Measurements from ENCODE around the gene STAT5B. TPM values are rescaled to one million over a fixed set of nuclear protein-coding genes. Genes with fewer than 3 reads are reported as not detected.
"Not testable (repeated sequence)": the region's sequence is repeated elsewhere in the genome, so short reads cannot be mapped to it uniquely, and the experiment has no call there.

STAT5B gene
- polyA plus RNA-seq, 3 donors: 37.5 to 39.2 (median 37.6) TPM

GRCh38 chr17:42271006-42271778 lies 5.0 kb downstream of the STAT5B start:
- DNase-seq (ENCODE audit: low read depth in 3 of 3, low spot score in 2 of 3): no peak

- no peak for DNase-seq (ENCODE audit: low read depth in 3 of 3, low spot score in 2 of 3)
Observed at GRCh38 chr17:42270596-42270995, 5.6 kb downstream of the STAT5B start.

- no peak for DNase-seq (ENCODE audit: low read depth in 3 of 3, low spot score in 2 of 3)
Observed at GRCh38 chr17:42270170-42270535, 6.0 kb downstream of the STAT5B start.

GRCh38 chr17:42268236-42268635 lies 8.0 kb downstream of the STAT5B start:
- no peak for DNase-seq (ENCODE audit: low read depth in 3 of 3, low spot score in 2 of 3)

- DNase-seq (ENCODE audit: low read depth in 3 of 3, low spot score in 2 of 3): no peak
Observed at GRCh38 chr17:42266918-42267766, 9.0 kb downstream of the STAT5B start.

- DNase-seq (ENCODE audit: low read depth in 3 of 3, low spot score in 2 of 3): no peak
Observed at GRCh38 chr17:42266462-42266861, 9.7 kb downstream of the STAT5B start.

GRCh38 chr17:42264366-42264765 lies 11.8 kb downstream of the STAT5B start:
- DNase-seq (ENCODE audit: low read depth in 3 of 3, low spot score in 2 of 3): not testable (repeated sequence)

GRCh38 chr17:42260318-42260717 lies 15.9 kb downstream of the STAT5B start:
- DNase-seq (ENCODE audit: low read depth in 3 of 3, low spot score in 2 of 3): no peak

GRCh38 chr17:42255445-42255844 lies 20.7 kb downstream of the STAT5B start:
- no peak for DNase-seq (ENCODE audit: low read depth in 3 of 3, low spot score in 2 of 3)

- DNase-seq (ENCODE audit: low read depth in 3 of 3, low spot score in 2 of 3): no peak
Observed at GRCh38 chr17:42253578-42253977, 22.6 kb downstream of the STAT5B start.

GRCh38 chr17:42252597-42253550 lies 23.3 kb downstream of the STAT5B start:
- no peak for DNase-seq (ENCODE audit: low read depth in 3 of 3, low spot score in 2 of 3)

GRCh38 chr17:42251115-42251514 lies 25.1 kb downstream of the STAT5B start:
- no peak for DNase-seq (ENCODE audit: low read depth in 3 of 3, low spot score in 2 of 3)

- DNase-seq (ENCODE audit: low read depth in 3 of 3, low spot score in 2 of 3): no peak
Observed at GRCh38 chr17:42249681-42250446, 26.3 kb downstream of the STAT5B start.

GRCh38 chr17:42248351-42249179 lies 27.6 kb downstream of the STAT5B start:
- DNase-seq (ENCODE audit: low read depth in 3 of 3, low spot score in 2 of 3): peak in 2 of 3 donors; percentile 32 to 56

- DNase-seq (ENCODE audit: low read depth in 3 of 3, low spot score in 2 of 3): no peak
Observed at GRCh38 chr17:42247734-42248133, 28.5 kb downstream of the STAT5B start.

GRCh38 chr17:42246515-42246914 lies 29.7 kb downstream of the STAT5B start:
- no peak for DNase-seq (ENCODE audit: low read depth in 3 of 3, low spot score in 2 of 3)

GRCh38 chr17:42245183-42245582 lies 31.0 kb downstream of the STAT5B start:
- not testable (repeated sequence) for DNase-seq (ENCODE audit: low read depth in 3 of 3, low spot score in 2 of 3)

- DNase-seq (ENCODE audit: low read depth in 3 of 3, low spot score in 2 of 3): not testable (repeated sequence)
Observed at GRCh38 chr17:42244116-42244515, 32.1 kb downstream of the STAT5B start.

GRCh38 chr17:42243493-42243982 lies 32.7 kb downstream of the STAT5B start:
- no peak for DNase-seq (ENCODE audit: low read depth in 3 of 3, low spot score in 2 of 3)

Measured in right renal cortex interstitium (tissue), 3 donors.